ENCODE data around the gene SLIT3.

DNA sequence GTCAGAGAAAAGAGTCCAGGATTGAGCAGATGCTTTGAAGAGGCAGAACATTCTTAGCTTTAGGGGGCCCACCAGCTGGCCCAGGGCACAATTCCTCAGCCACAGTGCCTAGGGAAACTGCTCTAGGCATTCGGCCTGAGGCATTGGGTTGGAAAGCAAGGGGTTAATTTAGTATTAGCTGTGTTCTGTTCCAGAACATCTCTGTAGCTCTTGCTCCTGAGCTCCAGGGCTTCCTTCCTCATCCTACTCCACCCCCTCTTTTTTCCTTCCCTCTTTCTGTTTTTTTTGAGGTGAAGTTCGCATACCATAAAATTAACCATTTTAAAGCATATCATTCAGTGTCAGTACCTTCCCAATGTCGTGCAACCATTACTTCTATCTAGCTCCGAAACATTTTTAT, 647.3 kb downstream of the SLIT3 start:
- TF ChIP-seq, protein P1, sequence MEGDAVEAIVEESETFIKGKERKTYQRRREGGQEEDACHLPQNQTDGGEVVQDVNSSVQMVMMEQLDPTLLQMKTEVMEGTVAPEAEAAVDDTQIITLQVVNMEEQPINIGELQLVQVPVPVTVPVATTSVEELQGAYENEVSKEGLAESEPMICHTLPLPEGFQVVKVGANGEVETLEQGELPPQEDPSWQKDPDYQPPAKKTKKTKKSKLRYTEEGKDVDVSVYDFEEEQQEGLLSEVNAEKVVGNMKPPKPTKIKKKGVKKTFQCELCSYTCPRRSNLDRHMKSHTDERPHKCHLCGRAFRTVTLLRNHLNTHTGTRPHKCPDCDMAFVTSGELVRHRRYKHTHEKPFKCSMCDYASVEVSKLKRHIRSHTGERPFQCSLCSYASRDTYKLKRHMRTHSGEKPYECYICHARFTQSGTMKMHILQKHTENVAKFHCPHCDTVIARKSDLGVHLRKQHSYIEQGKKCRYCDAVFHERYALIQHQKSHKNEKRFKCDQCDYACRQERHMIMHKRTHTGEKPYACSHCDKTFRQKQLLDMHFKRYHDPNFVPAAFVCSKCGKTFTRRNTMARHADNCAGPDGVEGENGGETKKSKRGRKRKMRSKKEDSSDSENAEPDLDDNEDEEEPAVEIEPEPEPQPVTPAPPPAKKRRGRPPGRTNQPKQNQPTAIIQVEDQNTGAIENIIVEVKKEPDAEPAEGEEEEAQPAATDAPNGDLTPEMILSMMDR (IDR thresholded peaks at IDR 0.05), result no peak
- TF ChIP-seq POLR2A (IDR thresholded peaks at IDR 0.05), result no peak

Measured in right lobe of liver (tissue), 4 donors.